Measurements from ENCODE around the gene NDE1. TPM values are rescaled to one million over a fixed set of nuclear protein-coding genes. Genes with fewer than 3 reads are reported as not detected.

NDE1 gene
- total and polyA plus RNA-seq, 2 of the 4 experiments (the other 2 are of a cell fraction) = 22.7 to 29.2 TPM

DNA sequence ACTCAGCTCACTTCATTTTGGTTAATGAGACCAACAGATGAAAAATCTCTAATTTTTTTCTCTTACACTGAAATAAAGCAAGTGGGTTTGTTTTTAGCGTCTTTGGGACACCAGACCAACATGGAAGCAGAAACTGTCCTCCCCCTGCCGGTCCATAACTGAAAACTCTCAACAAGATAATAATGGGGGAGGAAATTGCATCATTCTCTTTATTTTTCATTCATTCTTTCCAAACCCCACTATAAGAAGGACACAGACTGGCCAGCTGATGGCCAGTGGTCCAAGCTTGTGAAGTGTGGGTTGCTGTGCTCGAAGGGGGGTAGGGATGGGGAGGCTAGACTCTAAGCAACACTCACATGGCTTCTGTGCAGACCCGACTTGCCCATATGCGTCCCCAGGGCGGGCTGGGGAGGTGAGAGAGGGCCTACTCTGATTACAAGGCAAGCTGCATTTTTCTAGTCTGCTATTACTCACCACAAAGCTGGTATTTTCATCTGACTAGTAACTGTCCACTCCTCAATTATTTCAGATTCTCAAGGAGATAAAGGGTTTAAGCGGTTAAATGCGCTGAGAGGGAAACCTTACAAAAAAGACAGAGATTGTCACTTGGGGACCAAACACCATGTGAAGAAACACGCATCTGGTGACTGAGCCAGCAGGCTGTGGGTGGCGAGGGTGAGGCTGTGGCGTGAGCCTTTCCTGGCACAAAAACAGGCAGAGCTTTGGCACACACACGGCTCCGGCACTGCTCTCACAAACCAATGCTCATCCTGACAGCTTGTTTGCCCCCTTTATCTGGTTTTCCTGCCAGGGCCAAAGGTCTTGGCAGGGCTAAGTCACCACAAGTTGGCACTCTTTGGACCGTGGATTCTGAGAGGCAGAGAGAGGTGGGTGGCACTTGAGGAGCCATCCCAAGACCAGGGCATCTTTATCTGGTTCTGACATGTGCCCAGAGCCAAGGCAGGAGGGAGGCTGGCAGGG is 45.3 kb upstream of the NDE1 start:
- H3K18ac ChIP-seq (ENCODE audit: low read depth, low read length) = no peak overlapping the region
- BruUV-seq (replicated peaks) = no TSS peak
- no peak overlapping the region for H2AFZ ChIP-seq (replicated peaks; ENCODE audit: low read length, poor library complexity)
- H3K4me2 ChIP-seq (ENCODE audit: low read depth, low read length) = no peak overlapping the region
- DNase-seq = no peak
- H3K4me1 ChIP-seq (ENCODE audit: control insufficient read depth, insufficient read depth, low read length) = peaks cover 7% of the 10 kb centered on the region
- H3K27me3 ChIP-seq (ENCODE audit: control insufficient read depth, insufficient read depth, low read length) = no peaks in the 10 kb centered on the region
- no peak overlapping the region for H3K4me3 ChIP-seq (ENCODE audit: insufficient read depth, low read depth, low read length)
- H3K9me1 ChIP-seq (ENCODE audit: insufficient read depth, low read length) = peaks cover 21% of the 10 kb centered on the region
- no peak overlapping the region for H3K4ac ChIP-seq (ENCODE audit: low read depth, low read length)
- H3K9ac ChIP-seq (ENCODE audit: low read depth, low read length) = no peak overlapping the region
- ChIA-PET POLR2A (ENCODE audit: unreplicated experiment) (no interaction called here), CTCF (interaction anchor here (0.6 to 1.0 kb wide), 2 partner anchors 17 to 215 kb away, joined by 5 to 8 read pairs; no protein-coding TSS in a partner anchor)
- H2BK15ac ChIP-seq (ENCODE audit: low read depth, low read length) = no peak overlapping the region
- H2BK120ac ChIP-seq (ENCODE audit: low read depth, low read length) = no peak overlapping the region
- in situ Hi-C loops (cut with MboI; ENCODE audit: low sequenced_read_pairs) (no loop called here), intact Hi-C loops (cut with micrococcal nuclease) (no loop called here), dilution Hi-C loops (cut with HindIII; ENCODE audit: low sequenced_read_pairs, unreplicated experiment) (no loop called here)
- no peak overlapping the region for H4K5ac ChIP-seq (ENCODE audit: low read depth, low read length)
- H2BK5ac ChIP-seq (ENCODE audit: low read depth, low read length, poor library complexity, severe bottlenecking) = no peak overlapping the region
- H2BK20ac ChIP-seq (ENCODE audit: low read depth, low read length) = no peak overlapping the region
- peaks cover 4% of the 10 kb centered on the region; the same call in 1 of the 2 replicates for H4K20me1 ChIP-seq (ENCODE audit: insufficient read depth, low read length)
- 0 out of 2 replicates have a peak overlapping the region, but pooled peaks have one; percentile 0 for H2AK5ac ChIP-seq (ENCODE audit: low read depth, low read length)
- TF ChIP-seq SMC3 (IDR thresholded peaks at IDR 0.05; ENCODE audit: low read depth, low read length) (no peak), MAFK (IDR thresholded peaks at IDR 0.05; ENCODE audit: low read depth, low read length) (no peak)
- TF ChIP-seq, protein P1, sequence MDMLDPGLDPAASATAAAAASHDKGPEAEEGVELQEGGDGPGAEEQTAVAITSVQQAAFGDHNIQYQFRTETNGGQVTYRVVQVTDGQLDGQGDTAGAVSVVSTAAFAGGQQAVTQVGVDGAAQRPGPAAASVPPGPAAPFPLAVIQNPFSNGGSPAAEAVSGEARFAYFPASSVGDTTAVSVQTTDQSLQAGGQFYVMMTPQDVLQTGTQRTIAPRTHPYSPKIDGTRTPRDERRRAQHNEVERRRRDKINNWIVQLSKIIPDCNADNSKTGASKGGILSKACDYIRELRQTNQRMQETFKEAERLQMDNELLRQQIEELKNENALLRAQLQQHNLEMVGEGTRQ (IDR thresholded peaks at IDR 0.05; ENCODE audit: low read depth, low read length) = no peak
- TF ChIP-seq, protein P2, sequence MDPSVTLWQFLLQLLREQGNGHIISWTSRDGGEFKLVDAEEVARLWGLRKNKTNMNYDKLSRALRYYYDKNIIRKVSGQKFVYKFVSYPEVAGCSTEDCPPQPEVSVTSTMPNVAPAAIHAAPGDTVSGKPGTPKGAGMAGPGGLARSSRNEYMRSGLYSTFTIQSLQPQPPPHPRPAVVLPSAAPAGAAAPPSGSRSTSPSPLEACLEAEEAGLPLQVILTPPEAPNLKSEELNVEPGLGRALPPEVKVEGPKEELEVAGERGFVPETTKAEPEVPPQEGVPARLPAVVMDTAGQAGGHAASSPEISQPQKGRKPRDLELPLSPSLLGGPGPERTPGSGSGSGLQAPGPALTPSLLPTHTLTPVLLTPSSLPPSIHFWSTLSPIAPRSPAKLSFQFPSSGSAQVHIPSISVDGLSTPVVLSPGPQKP (IDR thresholded peaks at IDR 0.05; ENCODE audit: borderline replicate concordance, low read depth, low read length) = no peak
- H3K56ac ChIP-seq (ENCODE audit: extremely low read depth, insufficient read depth, low read length) = no peak overlapping the region
- H3K14ac ChIP-seq (replicated peaks; ENCODE audit: low read depth, low read length) = no peak overlapping the region
- peaks cover 61% of the 10 kb centered on the region for H3K36me3 ChIP-seq (ENCODE audit: control insufficient read depth, insufficient read depth, low read length)
- H4K8ac ChIP-seq (ENCODE audit: low read depth in 2 of 2, low read length in 2 of 2) = no peak overlapping the region
- no peaks in the 10 kb centered on the region for H3K9me3 ChIP-seq (ENCODE audit: control insufficient read depth, insufficient read depth, low read length)
- no peak overlapping the region for H3K27ac ChIP-seq (ENCODE audit: insufficient read depth, low read length)
- H3K79me1 ChIP-seq (ENCODE audit: low read depth in 1 of 2, low read length in 2 of 2) = peaks cover 0 to 18% of the 10 kb centered on the region in 2 experiments; a peak in 2 of 4 replicates
- no peak overlapping the region for H2AK9ac ChIP-seq (replicated peaks; ENCODE audit: low read depth, low read length, poor library complexity)
- no peak overlapping the region for H3K23ac ChIP-seq (ENCODE audit: low read depth, low read length)
- ATAC-seq (ENCODE audit: low read depth) = no peak
- WGBS, 2 experiments (ENCODE audit: extremely low coverage in 2 of 2, insufficient read length in 1 of 2) = 80% methylated on average over 1 of the region's 14 CpGs; no CpG with 5 or more reads in 1 of the 2 experiments
- no peak overlapping the region; the same call in 1 of the 2 replicates for H4K91ac ChIP-seq (ENCODE audit: insufficient read depth, low read depth, low read length)

Data from IMR-90 (cell line).